Astrocyte (in vitro differentiated cells and primary cell): ENCODE measurements around the gene PVALB. TPM values are rescaled to one million over a fixed set of nuclear protein-coding genes. Genes with fewer than 3 reads are reported as not detected.
A peak's percentile ranks its signal among the peaks of the same experiment; 100 is the strongest.

Experiments used
- DNase-seq: peaks from one replicate; pipeline ENCODE4 v3.0.0-alpha.2; 2010; ENCODE audit warnings: low read depth
- FAIRE-seq: peaks from 2 replicates; lab custom pipeline; 2011; peaks lifted over from hg19 to GRCh38; lab: Jason Lieb, UNC
- H2AFZ ChIP-seq: 2 replicates; pipeline ENCODE4 v1.6.0; 2012; ENCODE audit warnings: low read depth, low read length, inconsistent platforms
- H3K27ac ChIP-seq: 2 replicates; pipeline ENCODE4 v1.5.1; 2011; ENCODE audit warnings: low read depth, low read length, inconsistent platforms
- H3K27me3 ChIP-seq: 2 replicates; pipeline ENCODE4 v1.6.0; 2011; ENCODE audit warnings: low read length, inconsistent platforms; ENCODE audit not compliant: insufficient read depth
- H3K36me3 ChIP-seq: 2 replicates; pipeline ENCODE4 v1.5.1; 2011; ENCODE audit warnings: low read length, inconsistent platforms; ENCODE audit not compliant: insufficient read depth
- H3K4me1 ChIP-seq: 2 replicates; pipeline ENCODE4 v1.5.1; 2011; ENCODE audit warnings: low read length, inconsistent platforms; ENCODE audit not compliant: insufficient read depth
- H3K4me2 ChIP-seq: 2 replicates; pipeline ENCODE4 v1.6.0; 2012; ENCODE audit warnings: low read length, inconsistent platforms
- H3K4me3 ChIP-seq: 2 replicates; pipeline ENCODE4 v1.5.1; 2011; ENCODE audit warnings: low read depth, mild to moderate bottlenecking, low read length, inconsistent platforms; ENCODE audit not compliant: insufficient read depth
- H3K79me2 ChIP-seq: 2 replicates; pipeline ENCODE4 v1.6.0; 2012; ENCODE audit warnings: mild to moderate bottlenecking, low read length, inconsistent platforms; ENCODE audit not compliant: insufficient read depth
- H3K9ac ChIP-seq: 2 replicates; pipeline ENCODE4 v1.6.0; 2012; ENCODE audit warnings: mild to moderate bottlenecking, low read length, inconsistent platforms
- H3K9me3 ChIP-seq: 2 replicates; pipeline ENCODE4 v1.5.1; 2012; ENCODE audit warnings: low read depth, mild to moderate bottlenecking, low read length, inconsistent platforms; ENCODE audit not compliant: insufficient read depth
- H4K20me1 ChIP-seq: 2 replicates; pipeline ENCODE4 v1.6.0; 2012; ENCODE audit warnings: low read length, inconsistent platforms; ENCODE audit not compliant: insufficient read depth
- H3K27ac Mint-ChIP-seq: one replicate; pipeline ENCODE4 v1.8.0; 2021; ENCODE audit warnings: mild to moderate bottlenecking, mixed read lengths; ENCODE audit not compliant: unreplicated experiment
- H3K27me3 Mint-ChIP-seq: one replicate; pipeline ENCODE4 v1.8.0; 2021; ENCODE audit warnings: low read depth, mixed read lengths; ENCODE audit not compliant: unreplicated experiment
- H3K36me3 Mint-ChIP-seq: one replicate; pipeline ENCODE4 v1.8.0; 2021; ENCODE audit warnings: low read depth, mixed read lengths; ENCODE audit not compliant: unreplicated experiment
- H3K4me1 Mint-ChIP-seq: one replicate; pipeline ENCODE4 v1.8.0; 2021; ENCODE audit warnings: low read depth, mixed read lengths; ENCODE audit not compliant: unreplicated experiment
- H3K4me3 Mint-ChIP-seq: one replicate; pipeline ENCODE4 v1.8.0; 2021; ENCODE audit warnings: mild to moderate bottlenecking, moderate library complexity, mixed read lengths; ENCODE audit not compliant: unreplicated experiment
- H3K9me3 Mint-ChIP-seq: one replicate; pipeline ENCODE4 v1.8.0; 2021; ENCODE audit warnings: mild to moderate bottlenecking, mixed read lengths; ENCODE audit not compliant: unreplicated experiment
- CTCF ChIP-seq: IDR thresholded peaks from 2 replicates; pipeline ENCODE4 v1.5.1; 2011; ENCODE audit warnings: low read depth, mild to moderate bottlenecking, inconsistent platforms, low read length, moderate library complexity; ENCODE audit not compliant: insufficient read depth
- EZH2 ChIP-seq: IDR thresholded peaks from 2 replicates; pipeline ENCODE4 v1.6.1; 2012; ENCODE audit warnings: mild to moderate bottlenecking, low read length, inconsistent platforms; ENCODE audit not compliant: insufficient read depth
- total RNA-seq: library from RNA; stranded (reverse); gene quantifications from 2 replicates; pipeline ENCODE4 v1.2.1, GENCODE V29; 2021

PVALB gene
- total RNA-seq, 1 donor from 2014 or later, result not detected

GRCh38 chr22:36818010-36818642, 1.3 kb upstream of the PVALB start:
- Mint-ChIP-seq H3K36me3 (no peaks in the 10 kb centered on the region), H3K27ac (no peak overlapping the region), H3K9me3 (no peaks in the 10 kb centered on the region), H3K27me3 (peaks cover 70% of the 10 kb centered on the region), H3K4me3 (no peak overlapping the region), H3K4me1 (peaks cover 24% of the 10 kb centered on the region)
- H3K27me3 ChIP-seq, result peaks cover 61% of the 10 kb centered on the region
- no peak for DNase-seq
- FAIRE-seq, result no peak
- no peaks in the 10 kb centered on the region for H3K9me3 ChIP-seq
- H3K79me2 ChIP-seq, result no peaks in the 10 kb centered on the region
- TF ChIP-seq EZH2 (no peak), CTCF (no peak)
- no peak overlapping the region for H3K27ac ChIP-seq
- no peaks in the 10 kb centered on the region for H3K36me3 ChIP-seq
- H3K4me2 ChIP-seq, result no peak overlapping the region
- H2AFZ ChIP-seq, result no peak overlapping the region
- no peaks in the 10 kb centered on the region for H4K20me1 ChIP-seq
- no peak overlapping the region for H3K9ac ChIP-seq
- H3K4me1 ChIP-seq, result no peaks in the 10 kb centered on the region
- no peak overlapping the region for H3K4me3 ChIP-seq

GRCh38 chr22:36817525-36817848, 652 bp upstream of the PVALB start:
- Histone ChIP-seq H4K20me1 (no peaks in the 10 kb centered on the region), H3K4me1 (no peaks in the 10 kb centered on the region), H3K79me2 (no peaks in the 10 kb centered on the region), H3K27me3 (peaks cover 67% of the 10 kb centered on the region), H3K36me3 (no peaks in the 10 kb centered on the region), H3K27ac (no peak overlapping the region), H2AFZ (no peak overlapping the region), H3K4me2 (no peak overlapping the region), H3K4me3 (no peak overlapping the region), H3K9me3 (no peaks in the 10 kb centered on the region), H3K9ac (no peak overlapping the region)
- H3K4me1 Mint-ChIP-seq, result peaks cover 19% of the 10 kb centered on the region
- DNase-seq (no peak), FAIRE-seq (no peak)
- TF ChIP-seq EZH2 (no peak), CTCF (no peak)
- H3K9me3 Mint-ChIP-seq, result no peaks in the 10 kb centered on the region
- H3K36me3 Mint-ChIP-seq, result no peaks in the 10 kb centered on the region
- H3K27ac Mint-ChIP-seq, result no peak overlapping the region
- peaks cover 74% of the 10 kb centered on the region for H3K27me3 Mint-ChIP-seq
- peak overlapping the region; percentile 74 for H3K4me3 Mint-ChIP-seq

GRCh38 chr22:36816339-36816635, 548 bp downstream of the PVALB start:
- TF ChIP-seq EZH2, result peak; percentile 11
- TF ChIP-seq CTCF, result no peak
- FAIRE-seq, result no peak
- Mint-ChIP-seq H3K4me3 (peak overlapping the region; percentile 50), H3K9me3 (no peaks in the 10 kb centered on the region), H3K36me3 (no peaks in the 10 kb centered on the region), H3K27ac (no peak overlapping the region), H3K27me3 (peaks cover 83% of the 10 kb centered on the region), H3K4me1 (peaks cover 18% of the 10 kb centered on the region)
- DNase-seq, result no peak
- Histone ChIP-seq H3K27me3 (peaks cover 69% of the 10 kb centered on the region), H2AFZ (no peak overlapping the region), H3K79me2 (no peaks in the 10 kb centered on the region), H3K4me2 (no peak overlapping the region), H3K36me3 (no peaks in the 10 kb centered on the region), H3K9ac (no peak overlapping the region), H3K4me1 (no peaks in the 10 kb centered on the region), H4K20me1 (no peaks in the 10 kb centered on the region), H3K27ac (no peak overlapping the region), H3K9me3 (no peaks in the 10 kb centered on the region), H3K4me3 (no peak overlapping the region)
